Measurements from ENCODE around the gene HAUS2. TPM values are rescaled to one million over a fixed set of nuclear protein-coding genes. Genes with fewer than 3 reads are reported as not detected.
"Not testable (repeated sequence)": the region's sequence is repeated elsewhere in the genome, so short reads cannot be mapped to it uniquely, and the experiment has no call there.

HAUS2 gene
- total RNA-seq, 1 donor from 2014 or later, result 20.0 TPM

- intact Hi-C loops (cut with DNase I), result no loop called here
- ATAC-seq (no peak), DNase-seq (ENCODE audit: low spot score) (no peak)
Observed at GRCh38 chr15:42558739-42559138, 10.1 kb downstream of the HAUS2 start.

- intact Hi-C loops (cut with DNase I), result no loop called here
- ATAC-seq, result peak; percentile 96
- DNase-seq (ENCODE audit: low spot score), result peak; percentile 99
Observed at GRCh38 chr15:42575188-42576039, 26.8 kb downstream of the HAUS2 start, which contains the start of gene STARD9. TSS of gene STARD9 (plus strand) at chr15:42575606. CDS start at chr15:42575716, 110 bp downstream.

- intact Hi-C loops (cut with DNase I), result no loop called here
- ATAC-seq, result no peak
- DNase-seq (ENCODE audit: low spot score), result no peak
Observed at GRCh38 chr15:42576040-42576594, 27.5 kb downstream of the HAUS2 start.

GRCh38 chr15:42576776-42577175, 28.1 kb downstream of the HAUS2 start:
- intact Hi-C loops (cut with DNase I), result no loop called here

GRCh38 chr15:42577514-42578031, 28.9 kb downstream of the HAUS2 start:
- ATAC-seq (peak; percentile 3), DNase-seq (ENCODE audit: low spot score) (no peak)
- intact Hi-C loops (cut with DNase I), result no loop called here

More at GRCh38 chr15:42576776-42577175, 28.1 kb downstream of the HAUS2 start:
- no peak for ATAC-seq
- no peak for DNase-seq (ENCODE audit: low spot score)

- no peak for ATAC-seq
- no peak for DNase-seq (ENCODE audit: low spot score)
- intact Hi-C loops (cut with DNase I), result no loop called here
Observed at GRCh38 chr15:42578984-42579537, 30.4 kb downstream of the HAUS2 start.

GRCh38 chr15:42581272-42581730, 32.7 kb downstream of the HAUS2 start:
- intact Hi-C loops (cut with DNase I), result no loop called here
- peak; percentile 94 for ATAC-seq

GRCh38 chr15:42582569-42583375, 34.1 kb downstream of the HAUS2 start:
- DNase-seq (ENCODE audit: low spot score) (no peak), ATAC-seq (no peak)
- intact Hi-C loops (cut with DNase I), result no loop called here

More at GRCh38 chr15:42581272-42581730, 32.7 kb downstream of the HAUS2 start:
- peak; percentile 92 for DNase-seq (ENCODE audit: low spot score)

- ATAC-seq, result no peak
- intact Hi-C loops (cut with DNase I), result no loop called here
Observed at GRCh38 chr15:42584031-42584765, 35.6 kb downstream of the HAUS2 start.

GRCh38 chr15:42590619-42591237, 42.1 kb downstream of the HAUS2 start:
- DNase-seq (ENCODE audit: low spot score), result no peak
- intact Hi-C loops (cut with DNase I), result no loop called here
- no peak for ATAC-seq

More at GRCh38 chr15:42584031-42584765, 35.6 kb downstream of the HAUS2 start:
- no peak for DNase-seq (ENCODE audit: low spot score)

GRCh38 chr15:42591238-42591934, 42.7 kb downstream of the HAUS2 start:
- DNase-seq (ENCODE audit: low spot score) (no peak), ATAC-seq (no peak)
- intact Hi-C loops (cut with DNase I), result no loop called here

GRCh38 chr15:42592716-42593115, 44.1 kb downstream of the HAUS2 start:
- ATAC-seq (no peak), DNase-seq (ENCODE audit: low spot score) (no peak)
- intact Hi-C loops (cut with DNase I), result no loop called here

- intact Hi-C loops (cut with DNase I), result no loop called here
- ATAC-seq (peak; percentile 95), DNase-seq (ENCODE audit: low spot score) (peak; percentile 69)
Observed at GRCh38 chr15:42593143-42593542, 44.5 kb downstream of the HAUS2 start.

- DNase-seq (ENCODE audit: low spot score), result no peak
- ATAC-seq, result no peak
- intact Hi-C loops (cut with DNase I), result no loop called here
Observed at GRCh38 chr15:42594095-42594494, 45.5 kb downstream of the HAUS2 start.

GRCh38 chr15:42595626-42596240, 47.1 kb downstream of the HAUS2 start:
- ATAC-seq (no peak), DNase-seq (ENCODE audit: low spot score) (no peak)
- intact Hi-C loops (cut with DNase I), result no loop called here

- ATAC-seq; DNase-seq (ENCODE audit: low spot score); intact Hi-C loops (cut with DNase I): not testable (repeated sequence)
Observed at GRCh38 chr15:42601316-42601715, 52.7 kb downstream of the HAUS2 start.

- ATAC-seq, result no peak
- intact Hi-C loops (cut with DNase I), result no loop called here
- DNase-seq (ENCODE audit: low spot score), result no peak
Observed at GRCh38 chr15:42602501-42602900, 53.9 kb downstream of the HAUS2 start.
